ENCODE results near the gene THEMIS.

- TF ChIP-seq POLR2A (IDR thresholded peaks at IDR 0.05) (no peak), CTCF (IDR thresholded peaks at IDR 0.05) (no peak)
Observed at GRCh38 chr6:127858727-127859391, 42.0 kb downstream of the THEMIS start.

Measured in heart left ventricle (tissue), 13 donors.